GM19328 (cell line): Measurements from ENCODE around the gene FCGBP.

Experiments used
- ATAC-seq: cut with Tn5 transposase; IDR thresholded peaks from one replicate; pipeline ENCODE4 v1.9.1; 2021; ENCODE audit warnings: mild to moderate bottlenecking, moderate library complexity; ENCODE audit not compliant: unreplicated experiment

FCGBP gene

GRCh38 chr19:39949026-39949747 is 14.8 kb upstream of the FCGBP start:
- no peak for ATAC-seq

- no peak for ATAC-seq
Observed at GRCh38 chr19:39946532-39946931, 12.1 kb upstream of the FCGBP start.

DNA sequence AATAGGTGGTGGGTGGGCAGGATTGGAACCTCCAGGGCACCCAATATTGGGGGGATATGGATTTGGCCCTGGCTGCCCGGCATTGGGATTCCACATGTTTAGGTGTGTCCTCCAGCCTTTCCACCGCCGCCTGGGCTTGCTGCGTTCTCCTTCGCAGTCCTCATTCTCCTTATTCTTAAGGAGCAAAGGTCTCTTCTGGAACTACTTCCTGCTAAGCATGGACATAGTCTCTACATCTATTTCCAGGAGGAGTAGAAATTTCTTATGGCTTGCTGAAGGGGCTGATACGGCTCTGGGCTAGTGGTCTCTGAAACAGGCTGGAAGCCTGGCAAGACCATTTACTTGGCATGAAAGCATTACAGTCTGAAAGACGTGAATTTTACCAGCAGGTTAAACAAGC is 9.2 kb upstream of the FCGBP start:
- no peak for ATAC-seq

DNA sequence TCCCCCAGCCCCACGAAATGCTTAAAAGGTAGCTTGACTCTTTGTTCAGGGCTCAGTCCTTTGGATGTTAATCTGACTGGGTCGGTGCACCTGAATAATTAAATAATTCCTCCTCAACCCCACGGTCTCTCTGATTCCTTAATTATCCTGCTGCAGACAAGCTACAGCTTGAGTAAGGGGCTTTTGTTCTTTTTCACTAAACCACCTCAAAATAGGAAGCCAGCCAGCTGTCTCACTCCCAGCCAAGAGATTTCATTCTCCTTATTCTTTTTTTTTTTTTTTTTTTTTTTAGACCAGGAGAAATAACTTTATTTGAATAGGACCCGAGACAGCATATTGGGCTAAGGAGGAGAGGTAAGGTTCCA is 7.9 kb upstream of the FCGBP start:
- ATAC-seq = no peak

DNA sequence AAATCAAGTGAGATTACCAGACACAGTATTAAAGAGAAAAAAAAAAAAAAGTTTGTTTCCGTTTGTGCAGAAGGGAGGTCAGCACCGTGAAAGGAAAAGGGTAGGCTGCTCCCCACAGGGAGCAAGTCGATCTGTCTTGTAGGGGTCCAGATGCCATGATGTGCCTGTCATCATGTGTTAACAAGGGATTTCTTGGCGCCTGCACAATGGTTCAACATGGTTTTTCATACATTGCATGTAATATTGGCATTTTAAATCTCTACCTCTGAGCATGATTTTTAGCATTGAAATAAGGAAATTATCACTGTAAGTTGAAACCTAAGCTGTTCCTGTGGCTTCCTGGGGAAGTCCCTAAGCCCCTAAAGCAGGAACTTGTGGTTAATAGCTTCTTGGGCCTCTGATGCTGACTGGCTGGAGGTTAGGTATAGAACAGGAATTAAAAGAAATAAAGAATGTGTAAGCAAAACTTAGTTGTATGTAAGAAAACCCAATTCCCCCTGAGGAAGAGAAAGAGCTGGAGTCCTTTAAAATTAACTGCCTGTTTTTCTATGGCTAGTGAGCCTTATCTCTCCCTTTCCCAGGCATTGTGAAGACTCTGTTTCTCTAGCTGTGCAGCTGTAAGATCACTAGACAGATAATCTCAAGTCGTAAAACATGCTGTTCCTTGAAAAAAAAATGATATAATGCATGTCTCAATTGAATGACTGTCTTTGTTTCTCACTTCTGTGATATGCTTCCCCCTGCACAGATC is 7.4 kb upstream of the FCGBP start:
- no peak for ATAC-seq

DNA sequence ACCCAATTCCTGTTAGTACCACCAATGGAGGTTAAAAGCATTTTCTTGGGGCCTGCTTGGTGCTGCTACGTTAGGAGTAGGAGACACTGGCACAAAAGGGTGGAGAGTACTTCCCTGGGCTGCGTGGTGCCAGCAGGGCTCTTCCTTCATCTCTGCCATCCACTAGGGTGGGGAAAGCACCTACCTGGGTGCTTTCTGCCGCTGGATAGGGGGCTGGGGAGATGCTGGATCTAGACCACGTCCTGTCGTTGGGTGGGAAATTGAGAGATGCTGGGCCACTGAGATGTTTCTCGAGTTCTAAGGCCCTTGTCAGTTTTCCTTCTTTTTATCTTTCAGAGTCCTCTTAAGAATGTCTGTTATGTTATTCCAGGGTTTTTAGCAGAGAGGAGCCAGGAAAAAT is 6.7 kb upstream of the FCGBP start:
- no peak for ATAC-seq

DNA sequence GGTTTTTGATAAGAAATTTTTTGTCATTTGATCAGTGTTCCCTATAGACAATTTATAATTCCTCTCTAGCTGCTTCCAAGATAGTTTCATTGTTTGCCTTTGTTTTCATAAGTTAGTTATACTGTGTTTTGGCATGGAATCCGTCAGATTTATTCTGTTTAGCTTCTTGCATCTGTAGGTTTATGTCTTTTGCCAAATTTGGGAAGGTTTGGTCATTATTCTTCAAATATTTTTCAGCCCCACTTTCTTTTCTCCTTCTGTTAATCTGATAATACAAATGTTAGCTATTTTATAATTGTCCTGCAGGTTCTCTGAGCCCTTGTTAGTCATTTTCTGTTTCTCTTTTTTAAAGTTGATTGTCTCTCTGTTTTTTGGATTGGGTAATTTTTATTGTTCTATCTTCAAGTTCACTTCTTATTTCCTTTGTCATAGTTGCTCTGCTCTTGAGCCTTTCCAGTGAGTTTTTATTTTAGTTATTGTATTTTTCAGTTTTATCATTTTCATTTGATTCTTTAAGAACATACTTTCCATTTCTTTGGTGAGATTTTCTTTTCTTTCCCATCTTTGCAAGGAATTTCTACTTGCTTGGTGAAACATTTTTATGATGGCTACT is 5.9 kb upstream of the FCGBP start:
- ATAC-seq = no peak

DNA sequence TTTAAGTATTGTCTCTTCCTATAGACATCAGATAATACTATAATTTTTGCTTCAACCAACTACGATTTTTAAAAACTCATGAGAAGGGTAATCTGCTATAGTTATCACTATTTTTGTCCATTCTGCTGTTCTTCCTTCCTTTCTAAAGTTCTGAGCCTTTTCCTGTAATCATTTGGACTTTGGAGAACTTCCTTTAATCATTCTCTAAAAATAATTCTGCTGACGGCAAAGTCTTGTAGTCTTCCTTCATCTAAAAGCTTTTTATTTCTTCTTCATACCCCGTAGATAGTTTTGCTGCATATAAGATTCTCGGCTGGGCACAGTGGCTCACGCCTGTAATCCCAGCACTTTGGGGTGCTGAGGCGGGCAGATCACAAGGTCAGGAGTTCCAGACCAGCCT is 5.1 kb upstream of the FCGBP start:
- ATAC-seq = no peak

- no peak for ATAC-seq
Observed at GRCh38 chr19:39937787-39938186, 3.4 kb upstream of the FCGBP start.

GRCh38 chr19:39937094-39937720 is 2.8 kb upstream of the FCGBP start:
- no peak for ATAC-seq

DNA sequence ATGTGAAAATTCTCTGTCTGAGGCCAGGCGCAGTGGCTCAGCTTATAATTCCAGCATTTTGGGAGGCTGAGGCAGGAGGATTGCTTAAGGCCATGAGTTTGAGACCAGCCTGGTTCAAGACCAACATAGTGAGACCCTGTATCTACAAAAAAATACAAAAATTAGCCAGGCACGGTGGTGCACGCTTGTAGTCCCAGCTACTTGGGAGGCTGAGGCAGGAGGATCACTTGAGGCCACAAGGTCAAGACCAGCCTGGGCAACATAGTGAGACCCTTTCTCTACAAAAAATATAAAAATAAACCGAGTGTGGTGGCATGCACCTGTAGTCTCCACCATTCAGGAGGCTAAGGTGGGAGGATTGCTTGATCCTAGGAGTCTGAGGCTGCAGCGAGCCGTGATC is 2.2 kb upstream of the FCGBP start:
- no peak for ATAC-seq

- ATAC-seq = no peak
Observed at GRCh38 chr19:39936020-39936419, 1.6 kb upstream of the FCGBP start.

DNA sequence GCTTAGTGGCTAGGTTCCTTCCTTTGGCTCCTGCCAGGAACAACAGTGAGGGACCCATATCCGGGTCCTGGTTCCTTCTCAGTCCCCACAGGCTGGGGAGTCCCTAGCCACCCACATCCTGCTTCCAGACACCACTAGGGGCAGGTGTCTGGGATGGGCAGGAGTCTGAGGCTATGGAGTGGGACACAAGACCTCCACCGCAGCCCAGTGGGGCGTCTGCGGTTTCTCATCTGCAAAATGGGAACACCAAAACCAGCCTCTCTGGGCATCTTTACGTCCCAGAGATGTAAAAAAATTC is 879 bp upstream of the FCGBP start:
- no peak for ATAC-seq

DNA sequence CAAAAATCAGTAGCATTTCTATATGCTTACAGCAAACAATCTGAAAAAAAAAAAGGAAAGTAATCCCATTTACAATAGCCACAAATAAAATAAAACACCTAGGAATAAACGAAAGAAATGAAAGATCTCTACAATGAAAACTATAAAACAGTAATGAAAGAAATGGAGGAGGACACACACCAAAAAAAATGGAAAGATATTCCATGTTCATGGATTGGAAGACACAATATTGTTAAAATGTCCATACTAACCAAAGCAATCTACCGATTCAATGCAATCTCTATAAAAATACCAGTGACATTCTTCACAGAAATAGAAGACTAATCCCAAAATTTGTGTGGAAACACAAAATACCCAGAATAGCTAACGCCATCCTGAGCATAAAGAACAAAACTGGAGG is 4.7 kb downstream of the FCGBP start:
- ATAC-seq = no peak

GRCh38 chr19:39928357-39928725 is 6.1 kb downstream of the FCGBP start:
- ATAC-seq = no peak

DNA sequence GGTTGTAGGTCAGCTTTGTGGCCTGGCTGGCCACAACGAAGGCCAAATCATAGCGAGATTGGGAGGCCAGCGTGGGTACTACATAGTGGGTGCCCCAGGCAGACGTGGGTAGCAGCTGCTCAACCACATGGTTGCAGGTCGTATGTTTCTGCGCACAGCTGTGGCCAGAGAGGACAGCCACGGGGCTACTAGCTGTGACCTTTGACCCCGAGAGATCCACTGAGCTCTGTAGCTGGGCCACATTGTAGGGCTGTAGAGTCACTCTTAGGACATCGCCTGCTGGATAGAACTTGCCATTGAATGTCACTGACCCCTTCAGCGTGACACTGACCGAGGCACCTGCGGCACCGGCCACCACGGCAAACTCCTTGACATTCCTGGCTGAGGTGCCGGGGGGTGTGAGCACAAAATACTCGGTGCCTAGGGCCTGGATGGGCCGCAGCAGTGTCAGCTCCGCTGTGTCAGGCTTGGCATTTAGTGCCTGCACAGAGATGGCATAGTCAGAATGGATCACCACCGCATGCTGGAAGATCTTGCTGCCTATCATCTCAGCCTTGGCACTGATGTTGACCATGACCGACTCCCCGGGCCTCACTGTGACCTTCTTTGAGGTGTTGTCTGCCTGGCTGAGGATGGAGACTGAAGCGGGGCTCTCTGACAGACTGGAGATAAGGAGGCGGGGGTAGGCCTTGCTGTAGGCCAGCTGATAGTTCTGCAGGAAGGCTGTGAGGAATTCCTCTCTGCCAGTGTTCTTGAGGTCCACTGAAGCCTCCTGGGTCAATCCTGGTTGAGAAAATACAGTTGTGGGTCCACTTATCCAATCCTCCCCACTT is 6.7 kb downstream of the FCGBP start:
- ATAC-seq = no peak

DNA sequence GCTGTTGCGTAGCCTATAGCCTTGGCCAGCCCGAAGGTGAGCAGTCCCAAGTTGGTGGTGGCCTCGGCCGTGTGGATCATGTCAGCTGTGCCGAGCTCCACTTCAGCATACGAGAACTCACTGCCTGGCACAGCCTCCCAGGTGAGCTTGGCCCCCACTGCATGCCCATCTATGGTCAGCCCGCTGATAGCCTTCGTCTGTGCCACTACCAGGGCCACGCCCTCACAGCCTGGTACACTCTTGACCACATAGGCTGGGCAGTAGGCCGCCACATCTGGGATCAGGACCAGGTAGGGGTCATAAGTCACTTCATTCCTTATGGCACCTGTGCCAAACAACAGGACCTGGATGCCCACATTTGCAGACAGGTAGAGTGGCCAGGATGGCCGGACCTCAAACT is 7.4 kb downstream of the FCGBP start:
- no peak for ATAC-seq

DNA sequence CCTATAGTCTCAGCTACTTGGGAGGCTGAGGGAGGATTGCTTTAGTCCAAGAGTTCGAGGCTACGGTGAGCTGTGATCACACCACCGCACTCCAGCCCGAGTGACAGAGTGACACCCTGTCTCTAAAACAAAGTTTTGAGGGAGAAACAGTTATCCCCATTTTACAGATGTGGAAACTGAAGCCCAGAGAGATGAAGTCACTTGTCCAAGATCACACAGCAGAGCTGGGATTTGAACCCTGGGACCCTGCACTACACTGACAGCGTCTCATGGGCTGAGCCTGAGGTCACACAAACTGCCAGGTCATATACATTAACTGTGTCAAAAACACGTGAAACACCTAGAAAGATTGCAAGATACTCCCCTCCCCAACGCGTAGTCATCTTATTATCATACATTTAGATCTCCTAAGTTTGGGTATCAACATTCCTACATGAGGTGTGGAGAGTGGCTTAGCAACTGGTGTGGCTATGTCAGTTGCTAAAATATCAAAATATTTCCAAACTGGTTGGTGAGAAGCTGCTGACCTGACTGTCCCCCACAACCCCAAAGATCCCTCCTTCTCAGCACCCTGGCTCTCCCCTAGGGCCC is 8.2 kb downstream of the FCGBP start:
- no peak for ATAC-seq

GRCh38 chr19:39924952-39925351 is 9.5 kb downstream of the FCGBP start:
- ATAC-seq = no peak

DNA sequence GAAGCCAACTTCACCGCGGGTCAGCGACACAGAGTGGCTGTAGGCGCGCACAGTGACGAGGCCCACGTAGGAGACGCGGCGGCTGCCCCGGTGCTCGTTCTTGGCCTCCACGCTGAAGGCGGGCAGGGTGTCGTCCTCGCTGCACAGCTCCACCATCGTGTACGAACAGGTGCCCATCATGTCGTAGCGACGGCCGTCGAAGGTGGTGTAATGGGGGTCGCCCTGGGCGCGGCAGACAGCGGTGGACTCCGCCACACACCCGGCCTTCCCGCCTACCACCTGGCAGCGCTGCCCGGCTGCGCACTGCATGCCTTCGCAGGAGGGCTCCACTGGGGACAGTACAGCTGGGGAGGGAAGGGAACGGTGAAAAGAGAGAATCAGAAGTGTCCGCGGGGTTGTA is 10.0 kb downstream of the FCGBP start:
- ATAC-seq = no peak

GRCh38 chr19:39923862-39924261 is 10.6 kb downstream of the FCGBP start:
- no peak for ATAC-seq
